Activated naive CD4-positive, alpha-beta T cell treated with anti-CD3 and anti-CD28 coated beads, Interleukin-2, amount 50 U/mL, for 24 hours (primary cell): Measurements from ENCODE around the gene ZBTB1.
"Not testable (repeated sequence)": the region's sequence is repeated elsewhere in the genome, so short reads cannot be mapped to it uniquely, and the experiment has no call there.

Experiments used
- H3K27ac Mint-ChIP-seq: one replicate; pipeline ENCODE4 v1.8.0; 2021; ENCODE audit warnings: mild to moderate bottlenecking, mixed read lengths
- H3K27me3 Mint-ChIP-seq: one replicate; pipeline ENCODE4 v1.8.0; 2021; ENCODE audit warnings: mixed read lengths
- H3K36me3 Mint-ChIP-seq: one replicate; pipeline ENCODE4 v1.8.0; 2021; ENCODE audit warnings: mixed read lengths
- H3K4me1 Mint-ChIP-seq: one replicate; pipeline ENCODE4 v1.8.0; 2021; ENCODE audit warnings: mixed read lengths
- H3K4me3 Mint-ChIP-seq: one replicate; pipeline ENCODE4 v1.8.0; 2021; ENCODE audit warnings: mild to moderate bottlenecking, mixed read lengths
- H3K9me3 Mint-ChIP-seq: one replicate; pipeline ENCODE4 v1.8.0; 2021; ENCODE audit warnings: mixed read lengths

ZBTB1 gene

DNA sequence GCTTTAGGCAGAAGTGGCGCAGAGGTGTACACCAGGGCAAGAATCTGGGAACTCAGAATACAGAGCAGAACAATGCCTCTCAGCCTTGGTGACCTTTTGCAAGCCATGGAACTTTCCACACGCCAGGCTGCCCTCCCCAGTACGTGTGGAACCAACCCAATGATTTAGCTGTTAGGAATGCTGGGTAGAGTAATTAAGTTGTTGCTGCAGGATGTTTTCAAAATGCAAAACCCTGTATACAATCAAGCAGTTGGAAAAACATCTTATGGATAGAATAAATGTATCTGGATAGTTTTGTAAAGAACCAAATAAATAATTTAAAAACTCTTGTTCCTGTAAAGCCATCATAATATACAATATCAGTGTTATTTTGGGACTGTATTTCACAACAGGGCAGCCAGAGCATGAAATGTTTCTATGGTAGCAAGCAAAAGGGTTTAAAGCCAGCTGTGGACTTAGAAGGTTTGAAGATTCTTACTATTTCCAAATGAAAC is 64.6 kb downstream of the ZBTB1 start:
- H3K27ac Mint-ChIP-seq: no peak overlapping the region
- H3K4me3 Mint-ChIP-seq: no peak overlapping the region
- no peaks in the 10 kb centered on the region for H3K36me3 Mint-ChIP-seq
- H3K9me3 Mint-ChIP-seq: no peaks in the 10 kb centered on the region
- peaks cover 2% of the 10 kb centered on the region for H3K27me3 Mint-ChIP-seq
- no peaks in the 10 kb centered on the region for H3K4me1 Mint-ChIP-seq

DNA sequence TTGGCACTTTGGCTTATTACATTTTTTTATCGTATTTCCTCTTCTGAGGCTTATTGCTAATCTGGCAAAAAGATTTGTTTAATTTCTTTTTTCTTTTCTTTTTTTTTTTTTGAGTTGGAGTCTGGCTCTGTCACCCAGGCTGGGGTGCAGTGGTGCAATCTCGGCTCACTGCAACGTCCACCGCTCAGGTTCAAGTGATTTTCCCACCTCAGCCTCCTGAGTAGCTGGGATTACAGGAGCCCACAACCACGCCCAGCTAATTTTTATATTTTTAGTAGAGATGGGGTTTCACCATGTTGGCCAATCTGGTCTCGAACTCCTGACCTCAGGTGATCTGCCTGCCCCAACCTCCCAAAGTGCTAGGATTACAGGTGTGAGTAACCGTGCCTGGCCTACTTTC is 65.1 kb downstream of the ZBTB1 start:
- H3K9me3 Mint-ChIP-seq, H3K4me1 Mint-ChIP-seq, H3K4me3 Mint-ChIP-seq, H3K27me3 Mint-ChIP-seq, H3K36me3 Mint-ChIP-seq, H3K27ac Mint-ChIP-seq: not testable (repeated sequence)

DNA sequence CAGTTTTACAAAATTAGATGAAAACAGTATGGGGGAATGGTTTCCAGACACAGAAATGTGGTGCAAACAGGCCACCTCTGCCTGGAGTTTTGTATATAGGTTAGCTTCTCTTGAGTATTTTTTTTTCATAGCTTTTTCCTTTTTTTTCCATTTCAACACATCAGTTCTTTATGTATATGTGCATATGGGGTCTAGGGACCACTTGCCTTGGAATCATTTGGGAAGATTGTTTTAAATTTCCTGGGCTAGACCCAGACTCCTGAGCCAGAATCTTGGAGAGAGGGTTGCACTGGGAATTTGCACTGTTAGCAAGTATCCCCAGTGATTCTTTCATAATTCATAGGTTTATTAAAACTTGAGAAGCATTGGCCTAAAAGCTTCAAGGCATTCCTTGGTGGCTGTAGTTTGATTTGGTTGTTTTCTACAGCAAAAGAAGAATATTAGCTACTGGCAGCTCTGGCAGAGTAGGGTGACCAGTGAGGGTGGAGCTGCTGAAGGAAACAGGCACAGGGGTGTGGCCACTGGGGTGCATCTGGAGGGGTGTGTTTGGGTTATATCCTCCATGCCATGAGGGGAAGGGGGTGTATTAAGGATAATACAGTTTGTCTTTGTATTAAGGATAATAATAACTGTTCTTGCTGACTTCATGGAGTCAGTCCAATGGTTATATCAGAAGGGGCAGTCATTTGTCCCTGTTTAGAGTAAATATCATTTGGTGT is 68.0 kb downstream of the ZBTB1 start:
- H3K27ac Mint-ChIP-seq: no peak overlapping the region
- no peaks in the 10 kb centered on the region for H3K9me3 Mint-ChIP-seq

DNA sequence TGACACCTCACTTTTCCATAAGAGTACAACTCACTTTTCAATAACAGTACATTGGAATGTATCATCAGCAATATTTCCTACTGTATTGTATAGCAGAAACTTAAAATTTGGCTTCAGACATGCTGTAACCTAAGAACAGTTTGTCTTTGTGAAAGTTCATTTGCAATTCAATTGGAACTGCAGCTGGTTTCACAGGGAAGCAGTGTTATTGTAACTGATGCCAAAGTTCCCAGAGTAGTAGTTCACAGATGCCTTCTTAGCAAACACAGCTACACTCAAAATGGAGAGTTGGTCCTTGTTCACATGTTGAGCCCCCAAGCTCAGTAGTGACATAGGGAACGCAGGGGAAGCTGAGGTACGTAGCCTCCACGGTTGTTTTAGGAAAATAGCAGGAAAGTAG is 68.5 kb downstream of the ZBTB1 start:
- Mint-ChIP-seq H3K27me3 (no peaks in the 10 kb centered on the region), H3K9me3 (no peaks in the 10 kb centered on the region), H3K4me3 (no peak overlapping the region), H3K4me1 (no peaks in the 10 kb centered on the region), H3K27ac (no peak overlapping the region), H3K36me3 (no peaks in the 10 kb centered on the region)

More for the DNA sequence above, 68.0 kb downstream of the ZBTB1 start:
- Mint-ChIP-seq H3K4me3 (no peak overlapping the region), H3K4me1 (no peaks in the 10 kb centered on the region), H3K36me3 (no peaks in the 10 kb centered on the region), H3K27me3 (no peaks in the 10 kb centered on the region)
